NT2/D1 (cell line): ENCODE measurements around the gene CCER1.

Experiments used
- SUZ12 ChIP-seq: IDR thresholded peaks from 2 replicates; pipeline ENCODE4 v1.6.1; 2011; ENCODE audit not compliant: insufficient read length, insufficient read depth; ENCODE audit errors: extremely low read depth
- ZNF274 ChIP-seq: IDR thresholded peaks from 2 replicates; pipeline ENCODE4 v1.6.1; 2011; ENCODE audit warnings: mild to moderate bottlenecking, low read depth, low read length

- TF ChIP-seq ZNF274 (no peak), SUZ12 (no peak)
Measured at GRCh38 chr12:90945070-90945649, 9.8 kb downstream of the CCER1 start.
